HepG2 (cell line): ENCODE results near the gene SIRT7. TPM values are rescaled to one million over a fixed set of nuclear protein-coding genes. Genes with fewer than 3 reads are reported as not detected.

Experiments
- CSRNP2 ChIP-seq: sonication (generic); formaldehyde crosslinking; conservative IDR thresholded peaks from 2 replicates; pipeline ENCODE4 v1.8.0; 2022; ENCODE audit warnings: low read depth, missing genetic modification reagents
- FOSL2 ChIP-seq: sonication (generic); formaldehyde crosslinking; IDR thresholded peaks from 2 replicates; pipeline ENCODE4 v1.4.0; 2020; ENCODE audit warnings: missing genetic modification reagents
- GTF3A ChIP-seq: sonication (generic); formaldehyde crosslinking; conservative IDR thresholded peaks from 2 replicates; pipeline ENCODE4 v1.4.0; 2020; ENCODE audit warnings: mild to moderate bottlenecking, missing genetic modification reagents
- ISL2 ChIP-seq: sonication (generic); formaldehyde crosslinking; IDR thresholded peaks from 2 replicates; pipeline ENCODE4 v1.5.0; 2020; ENCODE audit warnings: missing genetic modification reagents
- JUN ChIP-seq: sonication (generic); formaldehyde crosslinking; IDR thresholded peaks from 2 replicates; pipeline ENCODE4 v1.4.0; 2020; ENCODE audit warnings: mild to moderate bottlenecking, missing genetic modification reagents
- KDM5B ChIP-seq: sonication (generic); formaldehyde crosslinking; IDR thresholded peaks from 2 replicates; pipeline ENCODE4 v1.4.0; 2020; ENCODE audit warnings: missing genetic modification reagents, mild to moderate bottlenecking, borderline replicate concordance
- KLF16 ChIP-seq, 2 experiments: sonication (generic) in 1 of 2; formaldehyde crosslinking in 1 of 2; IDR thresholded peaks; 2 replicates each; pipeline versions ENCODE4 v1.6.1 to v1.8.0; 2016 to 2023; ENCODE audit warnings: missing genetic modification reagents in 2 of 2, missing compliant biosample characterization in 1 of 2
- NFE2 ChIP-seq: sonication (generic); formaldehyde crosslinking; IDR thresholded peaks from 2 replicates; pipeline ENCODE4 v1.4.0; 2020; ENCODE audit warnings: missing genetic modification reagents
- PHF5A ChIP-seq: IDR thresholded peaks from one replicate; pipeline ENCODE4 v1.6.1; 2018; ENCODE audit warnings: low read depth, missing genetic modification reagents; ENCODE audit not compliant: unreplicated experiment
- PRDM10 ChIP-seq: sonication (generic); formaldehyde crosslinking; IDR thresholded peaks from 2 replicates; pipeline ENCODE4 v1.4.0; 2020; ENCODE audit warnings: low read depth, missing genetic modification reagents
- SP4 ChIP-seq: sonication (generic); formaldehyde crosslinking; IDR thresholded peaks from 2 replicates; pipeline ENCODE4 v1.8.1; 2023; ENCODE audit warnings: mild to moderate bottlenecking, missing genetic modification reagents
- TRIM24 ChIP-seq: sonication (generic); formaldehyde crosslinking; IDR thresholded peaks from 2 replicates; pipeline ENCODE4 v1.8.0; 2022; ENCODE audit warnings: mild to moderate bottlenecking, missing genetic modification reagents
- ZNF296 ChIP-seq: sonication (generic); formaldehyde crosslinking; conservative IDR thresholded peaks from 2 replicates; pipeline ENCODE4 v1.5.0; 2020; ENCODE audit warnings: mild to moderate bottlenecking, missing genetic modification reagents
- ZNF30 ChIP-seq: sonication (generic); formaldehyde crosslinking; IDR thresholded peaks from 2 replicates; pipeline ENCODE4 v1.5.0; 2020; ENCODE audit warnings: mild to moderate bottlenecking, missing genetic modification reagents
- ZNF432 ChIP-seq: sonication (generic); formaldehyde crosslinking; IDR thresholded peaks from 2 replicates; pipeline ENCODE4 v1.5.0; 2020; ENCODE audit warnings: missing genetic modification reagents, mild to moderate bottlenecking, borderline replicate concordance
- ZNF496 ChIP-seq: sonication (generic); formaldehyde crosslinking; IDR thresholded peaks from 2 replicates; pipeline ENCODE4 v1.8.1; 2023; ENCODE audit warnings: mild to moderate bottlenecking, moderate library complexity, missing genetic modification reagents; ENCODE audit not compliant: insufficient replicate concordance
- ZNF639 ChIP-seq: conservative IDR thresholded peaks from 2 replicates; pipeline ENCODE4 v1.6.1; 2018; ENCODE audit warnings: missing genetic modification reagents
- ZNF672 ChIP-seq: sonication (generic); formaldehyde crosslinking; IDR thresholded peaks from 2 replicates; pipeline ENCODE4 v1.8.1; 2022; ENCODE audit warnings: missing genetic modification reagents
- polyA plus RNA-seq, 8 experiments: library from polyadenylated mRNA; depleted of rRNA in 3 of 8; stranded (reverse) in 7 of 8; unstranded in 1 of 8; fragments of >200 nt; fragmentation: Illumina TruSeq in 4 of 8; extraction: Trizol in 4 of 8; gene quantifications; 2 replicates each; pipeline versions ENCODE4 v1.2.1 to v1.2.3, GENCODE V29; 2011 to 2016; ENCODE audit warnings: low read depth in 4 of 8, missing spikeins in 1 of 8, mixed read lengths in 1 of 8; ENCODE audit not compliant: insufficient read depth in 1 of 8
- total RNA-seq, 5 experiments: library from RNA; depleted of rRNA; stranded (reverse); fragments of >200 nt; fragmentation: Illumina TruSeq; extraction: Trizol; gene quantifications; 2 replicates each; pipeline ENCODE4 v1.2.3, GENCODE V29; 2016; ENCODE audit warnings: low read depth in 1 of 5
- TF ChIP-seq, protein P1 (sequence below): sonication (generic); formaldehyde crosslinking; IDR thresholded peaks from 2 replicates; pipeline ENCODE4 v1.4.0; 2020; ENCODE audit warnings: mild to moderate bottlenecking, missing genetic modification reagents
- TF ChIP-seq, protein P2 (sequence below): sonication (generic); formaldehyde crosslinking; IDR thresholded peaks from 2 replicates; pipeline ENCODE4 v1.8.0; 2022; ENCODE audit warnings: mild to moderate bottlenecking, missing genetic modification reagents, moderate library complexity

SIRT7 gene
- total and polyA plus RNA-seq, 2 of the 13 experiments (the other 11 are each of a cell fraction or from before 2014, with no cell fraction given), result 8.3 to 24.8 TPM

DNA sequence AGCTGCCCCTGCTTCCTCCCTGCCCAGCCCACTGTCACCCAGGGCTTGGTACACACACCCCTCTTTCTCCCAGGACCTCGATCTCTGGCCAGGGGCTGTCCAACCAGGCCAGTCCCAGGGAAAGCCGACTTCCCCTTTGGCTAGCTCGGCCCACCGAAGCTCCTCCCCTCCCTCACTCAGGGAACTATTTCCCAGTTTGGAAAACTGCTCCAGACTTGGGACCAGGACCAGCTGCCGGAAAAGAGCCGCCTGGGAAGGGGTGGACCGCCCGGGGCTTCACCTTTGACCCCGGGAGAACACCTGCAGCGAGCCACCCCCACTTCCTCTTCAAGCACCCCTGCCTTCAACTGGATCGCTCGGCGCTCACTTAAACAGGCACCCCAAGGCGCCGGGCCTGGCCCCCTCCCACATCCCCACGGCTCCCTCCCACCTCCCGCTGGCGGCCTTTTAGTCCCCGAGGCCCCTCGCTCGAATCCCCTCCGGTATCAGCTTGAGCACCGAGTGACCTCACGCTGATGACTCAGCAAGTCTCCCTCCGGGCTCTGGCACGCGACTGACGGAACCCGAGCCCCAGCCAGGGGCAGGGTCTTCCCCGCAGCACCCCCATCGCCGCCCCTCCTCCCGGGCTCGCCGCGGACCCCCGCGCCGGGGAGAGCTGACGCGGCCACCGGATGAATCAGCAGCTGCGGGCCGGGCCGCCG lies 8.6 kb upstream of the SIRT7 start (continued):
- peak; percentile 19; the same call in 1 of the 2 replicates for TF ChIP-seq ZNF639 (CRISPR knock-in tag)
- no peak for TF ChIP-seq TRIM24 (CRISPR knock-in tag)
- TF ChIP-seq, protein P1, sequence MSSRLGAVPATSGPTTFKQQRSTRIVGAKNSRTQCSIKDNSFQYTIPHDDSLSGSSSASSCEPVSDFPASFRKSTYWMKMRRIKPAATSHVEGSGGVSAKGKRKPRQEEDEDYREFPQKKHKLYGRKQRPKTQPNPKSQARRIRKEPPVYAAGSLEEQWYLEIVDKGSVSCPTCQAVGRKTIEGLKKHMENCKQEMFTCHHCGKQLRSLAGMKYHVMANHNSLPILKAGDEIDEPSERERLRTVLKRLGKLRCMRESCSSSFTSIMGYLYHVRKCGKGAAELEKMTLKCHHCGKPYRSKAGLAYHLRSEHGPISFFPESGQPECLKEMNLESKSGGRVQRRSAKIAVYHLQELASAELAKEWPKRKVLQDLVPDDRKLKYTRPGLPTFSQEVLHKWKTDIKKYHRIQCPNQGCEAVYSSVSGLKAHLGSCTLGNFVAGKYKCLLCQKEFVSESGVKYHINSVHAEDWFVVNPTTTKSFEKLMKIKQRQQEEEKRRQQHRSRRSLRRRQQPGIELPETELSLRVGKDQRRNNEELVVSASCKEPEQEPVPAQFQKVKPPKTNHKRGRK (CRISPR knock-in tag), result no peak
- TF ChIP-seq, protein P2, sequence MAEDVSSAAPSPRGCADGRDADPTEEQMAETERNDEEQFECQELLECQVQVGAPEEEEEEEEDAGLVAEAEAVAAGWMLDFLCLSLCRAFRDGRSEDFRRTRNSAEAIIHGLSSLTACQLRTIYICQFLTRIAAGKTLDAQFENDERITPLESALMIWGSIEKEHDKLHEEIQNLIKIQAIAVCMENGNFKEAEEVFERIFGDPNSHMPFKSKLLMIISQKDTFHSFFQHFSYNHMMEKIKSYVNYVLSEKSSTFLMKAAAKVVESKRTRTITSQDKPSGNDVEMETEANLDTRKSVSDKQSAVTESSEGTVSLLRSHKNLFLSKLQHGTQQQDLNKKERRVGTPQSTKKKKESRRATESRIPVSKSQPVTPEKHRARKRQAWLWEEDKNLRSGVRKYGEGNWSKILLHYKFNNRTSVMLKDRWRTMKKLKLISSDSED, result no peak
- no peak for TF ChIP-seq GTF3A
- no peak for TF ChIP-seq ISL2 (CRISPR knock-in tag)
- TF ChIP-seq SP4 (CRISPR knock-in tag), result peak; percentile 84
- TF ChIP-seq PRDM10 (CRISPR knock-in tag), result 0 out of 2 replicates have a peak, but pooled peaks have one; percentile 56
- TF ChIP-seq KDM5B, result 0 out of 2 replicates have a peak, but pooled peaks have one; percentile 18
- no peak for TF ChIP-seq ZNF496 (CRISPR knock-in tag)
- TF ChIP-seq ZNF432 (CRISPR knock-in tag), result no peak
- TF ChIP-seq ZNF672 (CRISPR knock-in tag), result no peak
- peak; percentile 76 for TF ChIP-seq FOSL2 (CRISPR knock-in tag)
- TF ChIP-seq ZNF296, result no peak
- TF ChIP-seq NFE2 (CRISPR knock-in tag), result peak; percentile 82; the same call in 1 of the 2 replicates
- no peak for TF ChIP-seq CSRNP2
- TF ChIP-seq KLF16 (CRISPR knock-in tag; IDR thresholded peaks at IDR 0.05), result peak in 1 of 2 experiments; percentile 36; a peak in 1 of 4 replicates
- no peak for TF ChIP-seq ZNF30
- TF ChIP-seq PHF5A (CRISPR knock-in tag), result no peak
- no peak for TF ChIP-seq JUN
